Prostate gland (tissue), 2 donors: ENCODE results near the gene RCC1.

Experiments used
- CTCF ChIP-seq, 4 experiments: fragments of 200-600 bp in 2 of 4; fragments of 450-650 bp in 2 of 4; sonication (generic) in 2 of 4; IDR thresholded peaks; 1 replicate in 3 of 4; 2 replicates in 1 of 4; pipeline ENCODE4 v1.5.1; 2016 to 2019; ENCODE audit warnings: antibody characterized with exemption in 4 of 4, mild to moderate bottlenecking in 2 of 4, moderate library complexity in 2 of 4
- POLR2A ChIP-seq: fragments of 450-650 bp; IDR thresholded peaks from one replicate; pipeline ENCODE4 v1.6.1; 2016; ENCODE audit warnings: antibody characterized with exemption, mild to moderate bottlenecking
- POLR2AphosphoS5 ChIP-seq: sonication (generic); formaldehyde crosslinking; IDR thresholded peaks from one replicate; pipeline ENCODE4 v1.6.1; 2017; ENCODE audit warnings: antibody characterized with exemption

GRCh38 chr1:28535180-28535579, 29.3 kb downstream of the RCC1 start:
- TF ChIP-seq CTCF (IDR thresholded peaks at IDR 0.05) (no peak), POLR2AphosphoS5 (no peak), POLR2A (no peak)
